ENCODE data around the gene SNED1.

Gene SNED1

GRCh38 chr2:240970104-240970503 is 28.3 kb upstream of the SNED1 start:
- no peaks in the 10 kb centered on the region for H3K36me3 ChIP-seq (ENCODE audit: control insufficient read depth in 2 of 2, insufficient read depth in 1 of 2, low read length in 2 of 2)

GRCh38 chr2:240970816-240971215 is 27.6 kb upstream of the SNED1 start:
- ChIA-PET CTCF (no interaction called here), POLR2A (no interaction called here)
- no peak for TF ChIP-seq KLF16 (tag by site-specific recombination; IDR thresholded peaks at IDR 0.05)
- TF ChIP-seq SETDB1 (IDR thresholded peaks at IDR 0.05; ENCODE audit: insufficient read length, low read length), result no peak
- TF ChIP-seq ZNF530 (tag by site-specific recombination; IDR thresholded peaks at IDR 0.05; ENCODE audit: low read depth), result no peak
- TF ChIP-seq ZEB2 (tag by site-specific recombination; IDR thresholded peaks at IDR 0.05), result no peak
- no peak for TF ChIP-seq ZNF596 (tag by site-specific recombination; IDR thresholded peaks at IDR 0.05)
- TF ChIP-seq ZNF600 (tag by site-specific recombination; IDR thresholded peaks at IDR 0.05), result no peak
- no peak for TF ChIP-seq ZNF623 (tag by site-specific recombination; IDR thresholded peaks at IDR 0.05)
- TF ChIP-seq PBX3 (CRISPR knock-in tag; IDR thresholded peaks at IDR 0.05), result no peak
- TF ChIP-seq ZNF133 (tag by site-specific recombination; IDR thresholded peaks at IDR 0.05), result no peak
- TF ChIP-seq ZNF629 (tag by site-specific recombination; IDR thresholded peaks at IDR 0.05), result no peak
- TF ChIP-seq ZNF610 (tag by site-specific recombination; IDR thresholded peaks at IDR 0.05; ENCODE audit: borderline replicate concordance), result no peak
- TF ChIP-seq ZNF112 (tag by site-specific recombination; IDR thresholded peaks at IDR 0.05), result no peak
- TF ChIP-seq PRDM2 (tag by site-specific recombination; IDR thresholded peaks at IDR 0.05; ENCODE audit: borderline replicate concordance), result no peak
- no peak for TF ChIP-seq RBAK (tag by site-specific recombination; IDR thresholded peaks at IDR 0.05)
- TF ChIP-seq ZNF266 (tag by site-specific recombination; IDR thresholded peaks at IDR 0.05; ENCODE audit: low read depth), result no peak
- TF ChIP-seq ZNF2 (tag by site-specific recombination; IDR thresholded peaks at IDR 0.05), result no peak
- Histone ChIP-seq H3K9me3 (ENCODE audit: control insufficient read depth, insufficient read depth, low read depth, low read length) (no peaks in the 10 kb centered on the region), H3K36me3 (ENCODE audit: control insufficient read depth in 2 of 2, insufficient read depth in 1 of 2, low read length in 2 of 2) (no peaks in the 10 kb centered on the region), H3K4me1 (ENCODE audit: control insufficient read depth, insufficient read depth, low read length) (no peaks in the 10 kb centered on the region), H3K4me3 (ENCODE audit: low read depth, low read length) (no peak overlapping the region), H3K27ac (ENCODE audit: extremely low read depth, low read depth, low read length) (no peak overlapping the region)

More at GRCh38 chr2:240970104-240970503, 28.3 kb upstream of the SNED1 start:
- H3K4me1 ChIP-seq (ENCODE audit: control insufficient read depth, insufficient read depth, low read length), result no peaks in the 10 kb centered on the region
- CTCF ChIA-PET, result no interaction called here
- H3K9me3 ChIP-seq (ENCODE audit: control insufficient read depth, insufficient read depth, low read depth, low read length), result no peaks in the 10 kb centered on the region
- no peak for TF ChIP-seq BCL11A (tag by site-specific recombination; IDR thresholded peaks at IDR 0.05; ENCODE audit: low read depth)
- TF ChIP-seq ZNF121 (tag by site-specific recombination; IDR thresholded peaks at IDR 0.05), result no peak
- TF ChIP-seq ZBTB20 (tag by site-specific recombination; IDR thresholded peaks at IDR 0.05), result no peak
- TF ChIP-seq ZNF785 (tag by site-specific recombination; IDR thresholded peaks at IDR 0.05), result no peak
- no peak for TF ChIP-seq ZXDB (tag by site-specific recombination; IDR thresholded peaks at IDR 0.05)
- no peak for TF ChIP-seq ZFP41 (tag by site-specific recombination; IDR thresholded peaks at IDR 0.05; ENCODE audit: borderline replicate concordance)
- TF ChIP-seq, protein P1, sequence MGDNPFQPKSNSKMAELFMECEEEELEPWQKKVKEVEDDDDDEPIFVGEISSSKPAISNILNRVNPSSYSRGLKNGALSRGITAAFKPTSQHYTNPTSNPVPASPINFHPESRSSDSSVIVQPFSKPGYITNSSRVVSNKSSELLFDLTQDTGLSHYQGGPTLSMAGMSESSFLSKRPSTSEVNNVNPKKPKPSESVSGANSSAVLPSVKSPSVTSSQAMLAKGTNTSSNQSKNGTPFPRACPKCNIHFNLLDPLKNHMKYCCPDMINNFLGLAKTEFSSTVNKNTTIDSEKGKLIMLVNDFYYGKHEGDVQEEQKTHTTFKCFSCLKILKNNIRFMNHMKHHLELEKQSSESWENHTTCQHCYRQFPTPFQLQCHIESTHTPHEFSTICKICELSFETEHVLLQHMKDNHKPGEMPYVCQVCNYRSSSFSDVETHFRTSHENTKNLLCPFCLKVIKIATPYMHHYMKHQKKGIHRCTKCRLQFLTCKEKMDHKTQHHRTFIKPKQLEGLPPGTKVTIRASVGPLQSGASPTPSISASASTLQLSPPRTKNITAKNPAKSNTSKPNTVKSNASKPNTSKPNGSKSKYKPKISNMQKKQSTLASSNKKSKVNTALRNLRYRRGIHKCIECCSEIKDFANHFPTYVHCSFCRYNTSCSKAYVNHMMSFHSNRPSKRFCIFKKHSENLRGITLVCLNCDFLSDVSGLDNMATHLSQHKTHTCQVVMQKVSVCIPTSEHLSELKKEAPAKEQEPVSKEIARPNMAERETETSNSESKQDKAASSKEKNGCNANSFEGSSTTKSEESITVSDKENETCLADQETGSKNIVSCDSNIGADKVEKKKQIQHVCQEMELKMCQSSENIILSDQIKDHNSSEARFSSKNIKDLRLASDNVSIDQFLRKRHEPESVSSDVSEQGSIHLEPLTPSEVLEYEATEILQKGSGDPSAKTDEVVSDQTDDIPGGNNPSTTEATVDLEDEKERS (tag by site-specific recombination; IDR thresholded peaks at IDR 0.05), result no peak
- TF ChIP-seq SP3 (tag by site-specific recombination; IDR thresholded peaks at IDR 0.05), result no peak
- H3K27ac ChIP-seq (ENCODE audit: extremely low read depth, low read depth, low read length), result no peak overlapping the region
- POLR2A ChIA-PET, result no interaction called here
- no peak overlapping the region for H3K4me3 ChIP-seq (ENCODE audit: low read depth, low read length)
